GM10847 (cell line): ENCODE measurements around the gene MYO1C.

ENCODE experiments used
- POLR2A ChIP-seq: IDR thresholded peaks from 2 replicates; pipeline ENCODE4 v1.6.1; 2011; ENCODE audit not compliant: insufficient read length; ENCODE audit errors: extremely low read depth

MYO1C gene

DNA sequence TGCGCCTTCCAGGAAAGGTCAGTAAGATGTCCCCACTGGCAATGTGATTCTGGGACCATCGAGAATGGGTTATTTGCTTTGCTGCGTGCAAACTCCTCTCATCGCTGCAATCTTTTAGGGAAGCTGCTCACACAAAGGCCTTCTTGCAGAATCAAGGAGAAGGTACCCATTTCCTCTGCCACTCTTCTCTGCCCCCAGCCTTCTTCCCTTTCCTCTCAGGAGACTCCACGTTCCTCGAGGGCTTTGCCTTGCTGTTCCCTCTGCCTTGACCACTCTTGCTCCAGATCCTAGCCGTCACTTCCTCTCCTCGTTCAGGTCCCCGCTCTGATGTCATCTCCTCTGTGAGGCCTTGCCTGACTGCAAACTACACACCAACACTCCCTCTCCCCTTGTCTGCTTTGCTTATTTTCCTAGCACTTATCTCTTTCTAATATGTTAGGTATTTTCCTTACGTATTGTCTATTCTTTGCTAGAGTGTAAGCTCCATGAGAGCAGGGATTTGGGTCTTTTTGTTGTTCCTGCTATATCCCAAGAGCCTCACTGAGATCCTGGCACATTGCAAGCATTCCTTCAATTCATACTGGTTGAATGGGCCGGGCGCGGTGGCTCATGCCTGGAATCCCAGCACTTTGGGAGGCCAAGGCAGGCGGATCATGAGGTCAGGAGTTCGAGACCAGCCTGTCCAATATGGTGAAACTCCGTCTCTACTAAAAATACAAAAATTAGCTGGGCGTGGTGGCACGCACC lies 31.1 kb downstream of the MYO1C start:
- no peak for TF ChIP-seq POLR2A

DNA sequence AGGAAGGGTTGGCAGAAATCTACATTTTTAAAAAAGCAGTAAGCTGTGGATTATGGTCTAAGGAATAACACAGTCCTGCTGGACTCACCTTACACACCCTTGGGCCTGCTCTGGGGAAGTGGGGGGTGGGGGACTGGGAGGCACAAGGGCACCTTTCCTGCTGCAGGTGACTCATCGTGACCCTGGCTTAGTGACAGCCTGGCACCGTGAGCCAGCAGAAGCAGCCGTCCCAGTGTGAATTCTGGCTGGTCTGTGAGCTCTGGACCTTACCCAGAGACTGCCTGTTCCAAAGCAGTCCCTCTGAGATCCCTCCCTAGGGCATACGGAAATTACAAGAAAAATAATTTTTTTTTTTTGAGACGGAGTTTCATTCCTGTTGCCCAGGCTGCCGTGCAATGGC lies 32.3 kb downstream of the MYO1C start:
- TF ChIP-seq POLR2A = no peak

- peak; percentile 92 for TF ChIP-seq POLR2A
Measured at GRCh38 chr17:1455797-1456599, 36.5 kb downstream of the MYO1C start, which contains the start of gene CRK. Gene CRK, minus strand, starts transcription at chr17:1456232. Its CDS starts 115 bp downstream, at chr17:1456117.

GRCh38 chr17:1455291-1455796 lies 37.1 kb downstream of the MYO1C start:
- TF ChIP-seq POLR2A = no peak

- no peak for TF ChIP-seq POLR2A
Measured at GRCh38 chr17:1454541-1454940, 37.9 kb downstream of the MYO1C start.

DNA sequence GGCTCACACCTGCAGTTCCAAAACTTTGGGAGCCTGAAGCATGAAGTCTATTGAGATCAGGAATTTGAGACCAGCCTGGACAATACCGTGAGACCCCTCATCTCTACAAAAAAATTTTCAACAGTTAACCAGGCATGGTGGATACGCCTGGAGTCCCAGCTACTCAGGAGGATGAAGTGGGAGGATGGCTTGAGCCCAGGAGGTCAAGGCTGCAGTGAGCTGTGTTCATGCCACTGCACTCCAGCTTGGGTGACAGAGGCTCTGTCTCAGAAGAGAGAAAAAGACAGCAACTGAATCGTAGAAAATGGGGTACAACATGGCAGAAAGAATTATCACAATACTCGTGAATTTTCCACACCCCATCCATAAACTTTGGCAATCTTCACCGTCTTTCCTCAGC lies 39.6 kb downstream of the MYO1C start:
- TF ChIP-seq POLR2A = no peak

- no peak for TF ChIP-seq POLR2A
Measured at GRCh38 chr17:1449412-1449967, 43.0 kb downstream of the MYO1C start.

DNA sequence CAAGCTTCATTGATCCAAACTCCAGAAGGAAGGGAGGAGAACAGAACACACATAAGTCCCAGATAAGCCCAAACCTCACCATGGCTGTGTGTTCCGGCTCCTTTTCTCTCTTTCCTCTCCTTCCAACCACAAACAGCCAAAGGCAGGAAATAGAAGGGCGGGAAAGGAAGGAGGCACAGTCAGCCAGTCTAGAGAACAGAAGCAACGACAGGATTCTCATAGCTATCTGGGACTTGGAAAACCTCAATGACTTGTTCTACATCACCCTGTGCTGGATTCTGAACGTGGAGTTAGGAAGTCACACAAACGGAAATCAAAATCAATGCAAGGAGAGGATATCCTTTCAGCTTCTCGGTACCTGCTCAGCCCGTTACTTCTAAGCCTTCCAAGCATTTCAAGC lies 45.4 kb downstream of the MYO1C start:
- no peak for TF ChIP-seq POLR2A

DNA sequence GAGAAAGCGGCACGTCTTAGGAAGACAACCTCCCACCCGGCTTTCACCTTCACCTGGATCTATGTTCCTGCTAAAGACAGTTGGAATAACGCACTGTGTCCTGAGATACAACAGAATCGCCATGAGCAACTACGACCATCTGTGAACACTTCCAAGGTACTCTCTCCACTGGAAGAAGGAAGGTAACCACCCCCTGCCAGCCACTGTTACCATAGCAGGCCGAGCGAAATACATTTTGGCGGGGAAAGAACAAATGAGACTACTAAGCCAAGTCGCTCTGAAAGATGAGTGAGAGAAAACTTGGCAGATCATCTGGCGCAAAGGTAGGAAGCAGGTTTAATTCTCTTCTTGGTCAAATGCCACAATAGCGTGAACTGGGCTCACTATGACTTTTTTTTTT lies 46.3 kb downstream of the MYO1C start:
- TF ChIP-seq POLR2A = no peak

GRCh38 chr17:1442187-1442586 lies 50.3 kb downstream of the MYO1C start:
- no peak for TF ChIP-seq POLR2A

DNA sequence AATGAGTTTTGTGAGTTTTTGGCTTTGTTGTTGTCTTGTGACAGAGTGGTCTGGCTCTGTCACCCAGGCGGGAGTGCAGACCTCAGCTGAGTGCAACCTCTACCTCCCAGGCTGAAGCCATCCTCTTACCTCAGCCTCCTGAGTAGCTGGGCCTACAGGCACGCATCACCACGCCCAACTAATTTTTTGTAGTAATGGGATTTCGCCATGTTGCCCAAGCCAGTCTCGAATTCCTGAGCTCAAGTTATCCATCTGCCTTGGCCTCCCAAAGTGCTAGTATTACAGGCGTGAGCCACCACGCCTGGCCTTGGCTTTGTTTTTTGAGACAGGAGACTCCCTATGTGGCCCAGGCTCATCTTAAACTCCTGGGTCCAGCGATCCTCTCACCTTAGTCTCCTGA lies 51.6 kb downstream of the MYO1C start:
- TF ChIP-seq POLR2A = no peak

GRCh38 chr17:1438593-1439083 lies 53.8 kb downstream of the MYO1C start:
- TF ChIP-seq POLR2A = no peak

GRCh38 chr17:1435326-1435725 lies 57.2 kb downstream of the MYO1C start:
- no peak for TF ChIP-seq POLR2A

GRCh38 chr17:1434150-1434549 lies 58.3 kb downstream of the MYO1C start:
- TF ChIP-seq POLR2A = no peak

GRCh38 chr17:1431631-1432104 lies 60.8 kb downstream of the MYO1C start:
- no peak for TF ChIP-seq POLR2A

DNA sequence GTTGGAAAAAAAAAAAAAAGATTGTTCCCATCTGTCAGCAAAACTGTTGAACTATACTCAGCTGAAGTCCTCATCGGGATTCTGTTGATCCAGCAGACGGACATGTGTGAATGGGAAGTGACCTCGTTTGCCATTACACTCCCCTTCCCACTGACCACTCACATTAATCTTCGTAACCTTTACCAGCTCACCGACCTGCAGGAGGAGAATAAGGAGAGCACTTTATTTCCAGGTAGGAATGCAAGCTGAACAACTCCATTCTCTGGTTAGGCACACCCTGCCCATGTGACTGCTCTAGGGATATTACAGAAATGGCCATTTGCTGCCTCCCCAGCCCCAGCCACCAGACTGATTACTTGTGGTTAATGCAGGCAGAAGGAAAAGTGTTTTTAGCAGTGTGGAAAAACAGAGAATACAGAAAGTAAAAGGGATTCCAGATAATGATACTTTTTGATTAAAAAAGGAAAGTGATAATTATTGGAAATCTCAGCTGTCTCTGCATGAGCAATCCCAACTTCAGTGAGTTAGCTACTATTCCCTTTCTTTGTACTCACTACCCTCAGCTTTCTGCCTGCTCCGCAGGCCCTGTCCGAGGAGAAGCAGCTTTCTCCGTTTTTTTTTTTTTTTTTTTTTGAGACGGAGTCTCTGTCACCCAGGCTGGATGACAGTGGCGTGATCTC lies 68.9 kb downstream of the MYO1C start:
- no peak for TF ChIP-seq POLR2A

GRCh38 chr17:1422885-1423284 lies 69.6 kb downstream of the MYO1C start:
- no peak for TF ChIP-seq POLR2A
